Loucy (cell line): Measurements from ENCODE around the gene MCIDAS.

Experiments used
- CTCF ChIP-seq: fragments of 200-600 bp; sonication (generic); conservative IDR thresholded peaks from 2 replicates; pipeline ENCODE4 v1.5.1; 2014; ENCODE audit warnings: mild to moderate bottlenecking, antibody characterized with exemption, low read length
- EZH2phosphoT487 ChIP-seq: fragments of 200-600 bp; IDR thresholded peaks from 2 replicates; pipeline ENCODE4 v1.6.1; 2018; ENCODE audit warnings: antibody characterized with exemption, mild to moderate bottlenecking, moderate library complexity, borderline replicate concordance

GRCh38 chr5:55218967-55219366, 8.1 kb downstream of the MCIDAS start:
- no peak for TF ChIP-seq CTCF
- no peak for TF ChIP-seq EZH2phosphoT487
